Activated CD8-positive, alpha-beta T cell treated with anti-CD3 and anti-CD28 coated beads for 36 hours (primary cell): ENCODE results near the gene ARID4A. TPM values are rescaled to one million over a fixed set of nuclear protein-coding genes. Genes with fewer than 3 reads are reported as not detected.

Experiments
- ATAC-seq: fragments of 200-7000 bp; cut with Tn5 transposase; one replicate; pipeline ENCODE4 v1.10.0; 2021; ENCODE audit warnings: mild to moderate bottlenecking, moderate library complexity
- CTCF ChIA-PET: fragments of 350-600 bp; sonication (Branson Sonifier 250); formaldehyde crosslinking; loops from one replicate; lab custom pipeline; 2021; ENCODE audit warnings: antibody characterized with exemption; lab: Charles Lee
- POLR2A ChIA-PET: fragments of 350-600 bp; sonication (Branson Sonifier 250); formaldehyde crosslinking; loops from one replicate; lab custom pipeline; 2021; ENCODE audit warnings: antibody characterized with exemption; lab: Charles Lee
- DNase-seq: peaks from one replicate; pipeline ENCODE4 v3.0.0-alpha.2; 2020
- H3K27ac Mint-ChIP-seq: one replicate; pipeline ENCODE4 v1.8.0; 2021; ENCODE audit warnings: mild to moderate bottlenecking, mixed read lengths
- H3K27me3 Mint-ChIP-seq: one replicate; pipeline ENCODE4 v1.8.0; 2021; ENCODE audit warnings: mixed read lengths
- H3K36me3 Mint-ChIP-seq: one replicate; pipeline ENCODE4 v1.8.0; 2021; ENCODE audit warnings: low read depth, mixed read lengths
- H3K4me1 Mint-ChIP-seq: one replicate; pipeline ENCODE4 v1.8.0; 2021; ENCODE audit warnings: low read depth, mixed read lengths
- H3K4me3 Mint-ChIP-seq: one replicate; pipeline ENCODE4 v1.8.0; 2021; ENCODE audit warnings: mild to moderate bottlenecking, moderate library complexity, mixed read lengths
- H3K9me3 Mint-ChIP-seq: one replicate; pipeline ENCODE4 v1.8.0; 2021; ENCODE audit warnings: mixed read lengths
- CTCF ChIP-seq: fragments of 200-600 bp; IDR thresholded peaks from one replicate; pipeline ENCODE4 v1.8.0; 2022; ENCODE audit warnings: antibody characterized with exemption, mild to moderate bottlenecking
- intact Hi-C: fragments of 100-400 bp; cut with micrococcal nuclease; formaldehyde crosslinking; loops from one replicate; pipeline ENCODE4 v1.10.0; 2022
- total RNA-seq, 2 experiments: library from RNA; stranded (reverse); gene quantifications; one replicate each; pipeline ENCODE4 v1.2.3, GENCODE V29; 2021

The ARID4A gene
- total RNA-seq, 2 experiments from 2014 or later = 22.1 to 22.4 TPM

GRCh38 chr14:58390830-58391229 is 92.5 kb downstream of the ARID4A start:
- intact Hi-C loops = no loop called here
- no peak for TF ChIP-seq CTCF
- CTCF ChIA-PET = no interaction called here
- no peak for DNase-seq
- ATAC-seq = no peak
- H3K36me3 Mint-ChIP-seq = no peaks in the 10 kb centered on the region
- H3K4me3 Mint-ChIP-seq = no peak overlapping the region
- POLR2A ChIA-PET = no interaction called here
- H3K9me3 Mint-ChIP-seq = no peaks in the 10 kb centered on the region
- H3K4me1 Mint-ChIP-seq = peaks cover 5% of the 10 kb centered on the region
- no peaks in the 10 kb centered on the region for H3K27me3 Mint-ChIP-seq
- H3K27ac Mint-ChIP-seq = no peak overlapping the region

GRCh38 chr14:58395562-58395811 is 97.1 kb downstream of the ARID4A start:
- H3K27me3 Mint-ChIP-seq = no peaks in the 10 kb centered on the region
- no peaks in the 10 kb centered on the region for H3K9me3 Mint-ChIP-seq
- peaks cover 2% of the 10 kb centered on the region for H3K36me3 Mint-ChIP-seq
- peak overlapping the region; percentile 72 for H3K27ac Mint-ChIP-seq
- DNase-seq = no peak
- peaks cover 8% of the 10 kb centered on the region for H3K4me1 Mint-ChIP-seq
- ChIA-PET POLR2A (interaction anchor here (0.6 to 1.9 kb wide), 6 partner anchors 15 to 196 kb away, joined by 3 to 10 read pairs (median 4); partner anchors contain the start of genes ACTR10, KIAA0586 and TIMM9), CTCF (interaction anchor here (0.6 to 3.5 kb wide), 22 partner anchors 9 to 289 kb away, joined by 3 to 16 read pairs (median 4); partner anchors contain the start of genes KIAA0586 and TIMM9)
- H3K4me3 Mint-ChIP-seq = peak overlapping the region; percentile 67
- no peak for TF ChIP-seq CTCF
- no peak for ATAC-seq
- intact Hi-C loops = loop anchor here (5.0 kb wide), 1 partner anchor 288 kb away; no protein-coding TSS in a partner anchor

- POLR2A ChIA-PET = interaction anchor here (0.6 to 1.9 kb wide), 8 partner anchors 15 to 197 kb away, joined by 3 to 10 read pairs (median 4); partner anchors contain the start of genes ACTR10, KIAA0586 and TIMM9
- intact Hi-C loops = loop anchor here (5.0 kb wide), 1 partner anchor 289 kb away; no protein-coding TSS in a partner anchor
- Mint-ChIP-seq H3K4me1 (peaks cover 8% of the 10 kb centered on the region), H3K9me3 (no peaks in the 10 kb centered on the region), H3K27me3 (no peaks in the 10 kb centered on the region), H3K36me3 (peaks cover 2% of the 10 kb centered on the region), H3K27ac (peak within 1 kb of the TSS; percentile 72), H3K4me3 (peak within 1 kb of the TSS; percentile 67)
- DNase-seq = peak; percentile 73
- TF ChIP-seq CTCF = peak; percentile 86
- CTCF ChIA-PET = interaction anchor here (0.6 to 3.5 kb wide), 22 partner anchors 10 to 290 kb away, joined by 3 to 16 read pairs (median 4); partner anchors contain the start of genes KIAA0586 and TIMM9
- peak; percentile 90 for ATAC-seq
Measured at GRCh38 chr14:58395812-58396788, 97.7 kb downstream of the ARID4A start, which contains the start of gene TOMM20L. Gene TOMM20L, plus strand, starts transcription at chr14:58395930. Its CDS starts 28 bp downstream, at chr14:58395958.

GRCh38 chr14:58397156-58397555 is 98.8 kb downstream of the ARID4A start:
- no peak overlapping the region for H3K27ac Mint-ChIP-seq
- no peaks in the 10 kb centered on the region for H3K9me3 Mint-ChIP-seq
- no peak for TF ChIP-seq CTCF
- POLR2A ChIA-PET = interaction anchor here (1.1 to 1.9 kb wide), 3 partner anchors 25 to 40 kb away, joined by 3 to 10 read pairs (median 6); partner anchors contain the start of genes KIAA0586 and TIMM9
- CTCF ChIA-PET = interaction anchor here (1.1 to 3.5 kb wide), 4 partner anchors 9 to 133 kb away, joined by 3 to 16 read pairs (median 8); partner anchors contain the start of genes KIAA0586 and TIMM9
- no peak overlapping the region for H3K4me3 Mint-ChIP-seq
- peaks cover 8% of the 10 kb centered on the region for H3K4me1 Mint-ChIP-seq
- ATAC-seq (no peak), DNase-seq (no peak)
- intact Hi-C loops = loop anchor here (5.0 kb wide), 1 partner anchor 290 kb away; no protein-coding TSS in a partner anchor
- no peaks in the 10 kb centered on the region for H3K27me3 Mint-ChIP-seq
- H3K36me3 Mint-ChIP-seq = peaks cover 2% of the 10 kb centered on the region
